Activated T-helper 17 cell treated with anti-CD3 and anti-CD28 coated beads, Interleukin-2, amount 50 U/mL, for 72 hours (primary cell): ENCODE results near the gene PCDH8. TPM values are rescaled to one million over a fixed set of nuclear protein-coding genes. Genes with fewer than 3 reads are reported as not detected.

ENCODE experiments used
- ATAC-seq: fragments of 150-1000 bp; cut with Tn5 transposase; replicated peaks from 2 replicates; pipeline ENCODE4 v1.10.0; 2021; ENCODE audit warnings: mild to moderate bottlenecking, moderate library complexity
- H3K27ac Mint-ChIP-seq: one replicate; pipeline ENCODE4 v1.8.0; 2022; ENCODE audit warnings: mixed read lengths
- H3K27me3 Mint-ChIP-seq: one replicate; pipeline ENCODE4 v1.8.0; 2022; ENCODE audit warnings: mixed read lengths
- H3K36me3 Mint-ChIP-seq: one replicate; pipeline ENCODE4 v1.8.0; 2022; ENCODE audit warnings: low read depth, mild to moderate bottlenecking, mixed read lengths
- H3K4me1 Mint-ChIP-seq: one replicate; pipeline ENCODE4 v1.8.0; 2022; ENCODE audit warnings: mixed read lengths
- H3K4me3 Mint-ChIP-seq: one replicate; pipeline ENCODE4 v1.8.0; 2022; ENCODE audit warnings: mild to moderate bottlenecking, mixed read lengths
- H3K9me3 Mint-ChIP-seq: one replicate; pipeline ENCODE4 v1.8.0; 2022; ENCODE audit warnings: mixed read lengths
- total RNA-seq, 2 donors: library from RNA; stranded (reverse); gene quantifications; one replicate each; pipeline ENCODE4 v1.2.3, GENCODE V29; 2022

The PCDH8 gene, protein sequence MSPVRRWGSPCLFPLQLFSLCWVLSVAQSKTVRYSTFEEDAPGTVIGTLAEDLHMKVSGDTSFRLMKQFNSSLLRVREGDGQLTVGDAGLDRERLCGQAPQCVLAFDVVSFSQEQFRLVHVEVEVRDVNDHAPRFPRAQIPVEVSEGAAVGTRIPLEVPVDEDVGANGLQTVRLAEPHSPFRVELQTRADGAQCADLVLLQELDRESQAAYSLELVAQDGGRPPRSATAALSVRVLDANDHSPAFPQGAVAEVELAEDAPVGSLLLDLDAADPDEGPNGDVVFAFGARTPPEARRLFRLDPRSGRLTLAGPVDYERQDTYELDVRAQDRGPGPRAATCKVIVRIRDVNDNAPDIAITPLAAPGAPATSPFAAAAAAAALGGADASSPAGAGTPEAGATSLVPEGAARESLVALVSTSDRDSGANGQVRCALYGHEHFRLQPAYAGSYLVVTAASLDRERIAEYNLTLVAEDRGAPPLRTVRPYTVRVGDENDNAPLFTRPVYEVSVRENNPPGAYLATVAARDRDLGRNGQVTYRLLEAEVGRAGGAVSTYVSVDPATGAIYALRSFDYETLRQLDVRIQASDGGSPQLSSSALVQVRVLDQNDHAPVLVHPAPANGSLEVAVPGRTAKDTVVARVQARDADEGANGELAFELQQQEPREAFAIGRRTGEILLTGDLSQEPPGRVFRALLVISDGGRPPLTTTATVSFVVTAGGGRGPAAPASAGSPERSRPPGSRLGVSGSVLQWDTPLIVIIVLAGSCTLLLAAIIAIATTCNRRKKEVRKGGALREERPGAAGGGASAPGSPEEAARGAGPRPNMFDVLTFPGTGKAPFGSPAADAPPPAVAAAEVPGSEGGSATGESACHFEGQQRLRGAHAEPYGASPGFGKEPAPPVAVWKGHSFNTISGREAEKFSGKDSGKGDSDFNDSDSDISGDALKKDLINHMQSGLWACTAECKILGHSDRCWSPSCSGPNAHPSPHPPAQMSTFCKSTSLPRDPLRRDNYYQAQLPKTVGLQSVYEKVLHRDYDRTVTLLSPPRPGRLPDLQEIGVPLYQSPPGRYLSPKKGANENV
- total RNA-seq, result not detected

DNA sequence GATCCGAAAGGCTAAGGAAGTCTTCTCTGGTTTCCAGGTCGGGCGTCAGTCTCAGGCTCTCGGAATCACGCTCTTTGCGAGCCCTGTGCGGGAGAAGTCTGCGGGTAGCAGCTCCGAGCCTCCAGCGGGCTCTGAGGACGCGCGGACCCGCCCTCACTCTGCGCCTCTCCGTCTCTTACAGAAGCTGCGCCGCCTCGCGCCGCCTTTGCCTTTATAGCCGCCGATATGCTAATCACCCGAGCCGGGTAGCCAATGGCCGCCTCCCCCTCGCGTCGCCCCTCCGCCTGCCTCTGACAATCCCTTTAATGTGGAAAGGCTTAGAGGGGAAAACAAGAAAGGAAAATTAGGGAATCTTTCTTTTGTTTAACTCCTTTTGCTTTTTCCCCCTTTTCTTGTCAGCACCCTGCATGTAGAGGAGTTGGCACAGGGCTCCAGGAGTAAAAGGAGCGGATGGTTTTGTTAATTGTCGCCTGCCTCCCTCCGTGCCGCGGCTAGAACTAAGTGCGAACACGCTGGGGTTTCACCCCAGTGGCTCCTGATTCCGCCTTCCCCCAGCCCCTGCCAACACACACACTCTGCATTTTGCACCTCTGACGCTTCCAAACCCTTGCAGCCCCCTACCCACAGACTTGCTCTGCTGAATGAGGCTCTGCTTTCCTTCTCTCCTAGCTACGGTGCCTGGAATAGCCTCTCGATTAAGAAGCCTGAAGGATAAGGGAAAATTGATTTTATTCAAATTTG, at the start of gene PCDH8:
Gene PCDH8, minus strand, starts transcription at position 186 of the 741 bp plus-strand sequence. CDS start 204 bp downstream, outside the sequence.
- peak within 1 kb of the TSS; percentile 58 for H3K4me3 Mint-ChIP-seq
- H3K36me3 Mint-ChIP-seq, result peaks cover 24% of the 10 kb centered on the region
- H3K27me3 Mint-ChIP-seq, result peaks cover 59% of the 10 kb centered on the region
- no peak for ATAC-seq
- no peak within 1 kb of the TSS for H3K27ac Mint-ChIP-seq
- peaks cover 5% of the 10 kb centered on the region for H3K9me3 Mint-ChIP-seq
- peaks cover 4% of the 10 kb centered on the region for H3K4me1 Mint-ChIP-seq

DNA sequence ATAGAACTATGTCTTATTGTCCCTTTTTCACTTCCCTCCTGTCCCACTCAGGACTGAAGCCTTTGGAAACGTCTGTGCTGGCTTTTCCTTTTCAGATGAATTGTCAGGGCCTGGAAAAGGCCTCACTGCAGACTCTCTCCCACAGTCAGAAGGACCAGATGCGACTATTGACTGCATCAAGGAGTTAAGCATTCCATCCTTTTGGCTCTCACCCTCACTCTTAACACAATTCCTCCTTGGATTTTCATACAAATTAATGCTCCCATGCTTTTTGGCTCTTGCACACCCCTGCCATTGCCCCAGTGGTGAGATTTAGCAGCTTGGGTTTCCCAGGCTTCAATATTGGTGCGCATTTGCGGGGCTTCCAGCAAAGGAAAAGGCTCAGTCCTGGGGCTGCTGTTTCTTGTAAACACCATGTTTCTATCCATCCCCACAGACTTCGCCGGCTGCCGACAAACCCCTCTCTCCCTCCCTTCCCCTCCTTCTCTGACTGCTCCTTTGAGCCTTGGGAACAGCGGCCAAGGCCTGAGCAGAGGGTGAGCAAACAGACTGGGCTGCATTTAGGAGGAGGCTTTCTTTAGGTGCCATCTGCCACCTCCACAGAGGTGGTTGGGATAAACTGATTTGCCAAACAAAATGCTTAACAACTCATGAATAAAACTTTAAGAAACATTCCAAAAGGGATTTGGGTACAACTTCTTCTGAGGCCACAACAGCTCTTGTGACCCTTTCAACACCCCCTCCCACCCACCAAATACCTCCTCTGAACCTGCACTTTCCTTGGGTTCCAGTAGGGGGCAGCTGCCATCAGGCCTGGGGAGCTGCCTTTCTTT, 48.6 kb upstream of the PCDH8 start:
- no peak overlapping the region for H3K27ac Mint-ChIP-seq
- no peaks in the 10 kb centered on the region for H3K9me3 Mint-ChIP-seq
- H3K36me3 Mint-ChIP-seq, result no peaks in the 10 kb centered on the region
- H3K4me3 Mint-ChIP-seq, result no peak overlapping the region
- no peak for ATAC-seq
- peaks cover 13% of the 10 kb centered on the region for H3K27me3 Mint-ChIP-seq
- no peaks in the 10 kb centered on the region for H3K4me1 Mint-ChIP-seq

DNA sequence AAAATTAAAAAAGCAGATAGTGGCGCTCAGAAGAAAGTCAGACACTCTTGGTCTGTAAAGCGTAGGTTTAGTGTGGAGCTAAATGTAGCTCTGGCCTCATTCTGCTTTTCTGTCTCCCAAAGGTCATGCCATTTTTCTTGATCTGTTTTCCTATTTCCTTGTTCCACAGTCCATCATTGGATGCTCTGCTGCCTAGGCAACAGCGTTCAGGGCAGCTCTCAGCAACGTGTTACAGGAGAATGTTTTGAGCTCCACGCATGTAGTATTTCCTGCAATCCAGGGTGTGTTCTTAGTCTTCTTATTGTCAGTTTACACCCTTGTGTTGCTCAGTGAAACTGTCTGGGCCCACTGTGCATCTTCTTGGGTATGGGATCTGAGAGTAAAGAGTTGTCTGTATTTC, 46.0 kb upstream of the PCDH8 start:
- Mint-ChIP-seq H3K27ac (no peak overlapping the region), H3K27me3 (peaks cover 16% of the 10 kb centered on the region), H3K4me1 (no peaks in the 10 kb centered on the region), H3K36me3 (no peaks in the 10 kb centered on the region), H3K9me3 (no peaks in the 10 kb centered on the region), H3K4me3 (no peak overlapping the region)
- no peak for ATAC-seq

DNA sequence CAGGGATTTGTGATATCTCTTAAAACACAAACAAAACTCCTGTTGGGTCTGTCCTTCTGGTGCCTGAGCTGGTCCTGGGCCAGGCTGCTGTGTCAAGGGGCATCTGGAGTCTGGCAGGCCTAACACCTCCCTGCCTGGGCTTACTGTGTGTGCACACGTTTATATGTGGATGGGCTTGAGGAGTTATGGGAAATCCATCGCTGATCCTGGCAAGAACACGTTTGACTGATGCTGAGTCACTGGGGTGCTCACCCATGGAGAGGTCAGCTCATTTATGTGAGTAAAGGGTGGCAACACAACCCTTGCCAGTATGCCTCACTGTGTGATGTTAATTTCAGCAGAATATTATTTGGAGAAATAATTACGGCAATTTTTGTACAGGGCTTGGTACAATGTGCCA, 44.5 kb upstream of the PCDH8 start:
- Mint-ChIP-seq H3K27me3 (peaks cover 13% of the 10 kb centered on the region), H3K27ac (no peak overlapping the region), H3K36me3 (no peaks in the 10 kb centered on the region), H3K4me1 (no peaks in the 10 kb centered on the region), H3K9me3 (no peaks in the 10 kb centered on the region), H3K4me3 (no peak overlapping the region)
- ATAC-seq, result no peak

DNA sequence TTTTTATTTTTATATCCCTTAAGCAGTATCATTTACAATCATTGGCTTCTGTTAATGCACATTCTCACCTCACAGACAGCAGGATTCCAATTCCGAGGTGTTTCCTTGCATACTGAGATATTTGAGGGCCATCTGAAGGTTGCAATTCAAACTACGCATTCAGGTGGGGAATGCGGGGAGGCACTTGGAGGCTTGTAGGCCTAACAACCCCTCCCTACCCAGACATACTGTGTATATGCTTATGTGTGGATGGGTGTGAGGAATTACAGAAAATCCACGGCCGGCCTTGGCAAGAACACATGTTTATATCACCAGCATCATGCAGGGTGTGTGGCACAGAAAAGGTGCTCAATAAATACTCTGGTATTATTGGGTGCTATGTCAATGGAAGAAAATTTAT, 43.3 kb upstream of the PCDH8 start:
- H3K36me3 Mint-ChIP-seq, result no peaks in the 10 kb centered on the region
- H3K4me3 Mint-ChIP-seq, result no peak overlapping the region
- H3K27me3 Mint-ChIP-seq, result peaks cover 13% of the 10 kb centered on the region
- no peak for ATAC-seq
- H3K27ac Mint-ChIP-seq, result no peak overlapping the region
- H3K4me1 Mint-ChIP-seq, result no peaks in the 10 kb centered on the region
- H3K9me3 Mint-ChIP-seq, result no peaks in the 10 kb centered on the region

DNA sequence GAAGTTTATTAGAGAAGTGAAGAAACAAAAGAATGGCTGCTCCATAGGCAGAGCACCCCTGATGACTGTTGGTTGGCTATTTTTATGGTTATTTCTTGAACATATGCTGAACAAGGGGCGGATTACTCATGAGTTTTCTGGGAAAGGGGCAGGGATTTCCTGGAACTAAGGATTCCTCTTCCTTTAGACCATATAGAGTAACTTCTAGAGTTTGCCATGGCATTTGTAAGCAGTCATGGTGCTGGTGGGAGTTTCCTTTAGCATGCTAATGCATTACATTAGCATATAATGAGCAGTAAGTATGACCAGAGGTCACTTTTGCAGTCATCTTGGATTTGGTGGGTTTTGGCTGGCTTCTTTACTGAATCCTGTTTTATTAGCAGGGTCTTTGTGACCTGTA, 38.7 kb upstream of the PCDH8 start:
- H3K36me3 Mint-ChIP-seq, result no peaks in the 10 kb centered on the region
- H3K9me3 Mint-ChIP-seq, result no peaks in the 10 kb centered on the region
- no peaks in the 10 kb centered on the region for H3K4me1 Mint-ChIP-seq
- peaks cover 17% of the 10 kb centered on the region for H3K27me3 Mint-ChIP-seq
- no peak overlapping the region for H3K27ac Mint-ChIP-seq
- H3K4me3 Mint-ChIP-seq, result no peak overlapping the region
- ATAC-seq, result no peak

DNA sequence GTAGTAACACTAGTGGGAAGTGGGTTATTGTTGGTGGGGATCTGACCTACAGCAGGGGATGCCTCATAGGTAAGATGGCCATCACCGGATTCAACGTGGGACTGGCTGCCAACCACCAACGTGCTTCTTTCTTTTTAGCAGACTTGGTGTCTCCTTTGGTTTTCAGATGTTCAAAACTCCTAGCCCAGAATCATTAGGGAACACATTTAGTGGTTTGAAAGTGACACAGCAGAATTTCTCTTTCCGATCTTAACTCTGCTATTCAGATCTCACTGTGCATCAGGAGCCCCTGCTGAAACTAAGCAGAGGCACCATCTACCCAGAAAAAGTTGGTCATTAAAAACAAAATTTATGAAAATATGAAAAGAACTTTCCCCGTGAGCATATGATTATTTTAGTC, 36.7 kb upstream of the PCDH8 start:
- H3K27ac Mint-ChIP-seq, result no peak overlapping the region
- H3K4me1 Mint-ChIP-seq, result no peaks in the 10 kb centered on the region
- no peaks in the 10 kb centered on the region for H3K9me3 Mint-ChIP-seq
- no peak overlapping the region for H3K4me3 Mint-ChIP-seq
- no peak for ATAC-seq
- no peaks in the 10 kb centered on the region for H3K36me3 Mint-ChIP-seq
- peaks cover 23% of the 10 kb centered on the region for H3K27me3 Mint-ChIP-seq

DNA sequence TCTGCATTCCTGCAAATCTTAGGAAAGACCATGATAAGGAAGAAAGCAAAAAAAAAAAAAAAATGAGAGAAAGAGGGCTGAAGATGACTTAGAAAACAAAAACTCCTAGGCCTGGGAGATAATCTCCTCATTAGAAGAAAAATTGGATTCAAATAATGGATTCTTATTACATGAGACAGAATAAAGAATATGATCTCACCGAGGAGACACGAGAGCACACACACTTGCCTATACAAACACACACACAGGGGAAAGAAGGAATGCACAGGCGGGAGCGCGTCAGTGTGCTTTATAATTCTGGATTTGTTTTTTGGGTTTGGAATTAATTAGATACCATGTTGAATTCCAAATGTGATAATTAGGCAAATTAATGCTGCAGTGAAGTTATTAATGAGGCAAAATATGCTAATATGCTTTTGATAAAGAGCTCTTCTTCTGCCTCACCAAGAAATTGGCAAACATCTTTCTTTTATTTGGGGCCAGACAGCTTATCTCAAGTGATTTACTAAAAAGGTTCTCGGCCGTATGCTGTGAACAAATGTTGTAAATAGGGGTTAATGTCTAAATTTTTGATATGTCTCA, 36.1 kb upstream of the PCDH8 start:
- Mint-ChIP-seq H3K36me3 (no peaks in the 10 kb centered on the region), H3K27ac (no peak overlapping the region), H3K27me3 (peaks cover 23% of the 10 kb centered on the region), H3K9me3 (no peaks in the 10 kb centered on the region), H3K4me1 (no peaks in the 10 kb centered on the region), H3K4me3 (no peak overlapping the region)
- ATAC-seq, result no peak

DNA sequence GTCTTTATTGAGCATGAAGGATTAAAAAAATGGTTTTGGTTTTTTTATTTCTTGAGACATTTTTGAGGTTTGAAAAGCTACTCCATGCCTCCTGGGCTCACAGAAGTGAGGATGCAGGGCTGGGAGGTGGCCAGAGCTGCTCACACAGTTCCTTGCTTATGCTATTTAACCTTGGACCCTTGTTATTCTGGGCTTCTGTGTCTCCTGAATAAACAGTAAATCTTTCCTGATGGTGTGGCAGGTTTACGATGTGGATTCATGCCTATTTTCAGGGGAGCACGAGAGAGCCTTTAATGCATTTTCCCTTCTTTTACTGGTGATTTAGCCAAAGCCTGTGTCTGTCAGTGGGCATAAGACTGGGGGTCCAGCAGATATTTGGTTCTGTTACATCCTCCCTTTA, 34.3 kb upstream of the PCDH8 start:
- Mint-ChIP-seq H3K9me3 (peaks cover 4% of the 10 kb centered on the region), H3K27me3 (peaks cover 28% of the 10 kb centered on the region), H3K27ac (no peak overlapping the region), H3K4me1 (no peaks in the 10 kb centered on the region), H3K36me3 (no peaks in the 10 kb centered on the region), H3K4me3 (no peak overlapping the region)
- no peak for ATAC-seq

DNA sequence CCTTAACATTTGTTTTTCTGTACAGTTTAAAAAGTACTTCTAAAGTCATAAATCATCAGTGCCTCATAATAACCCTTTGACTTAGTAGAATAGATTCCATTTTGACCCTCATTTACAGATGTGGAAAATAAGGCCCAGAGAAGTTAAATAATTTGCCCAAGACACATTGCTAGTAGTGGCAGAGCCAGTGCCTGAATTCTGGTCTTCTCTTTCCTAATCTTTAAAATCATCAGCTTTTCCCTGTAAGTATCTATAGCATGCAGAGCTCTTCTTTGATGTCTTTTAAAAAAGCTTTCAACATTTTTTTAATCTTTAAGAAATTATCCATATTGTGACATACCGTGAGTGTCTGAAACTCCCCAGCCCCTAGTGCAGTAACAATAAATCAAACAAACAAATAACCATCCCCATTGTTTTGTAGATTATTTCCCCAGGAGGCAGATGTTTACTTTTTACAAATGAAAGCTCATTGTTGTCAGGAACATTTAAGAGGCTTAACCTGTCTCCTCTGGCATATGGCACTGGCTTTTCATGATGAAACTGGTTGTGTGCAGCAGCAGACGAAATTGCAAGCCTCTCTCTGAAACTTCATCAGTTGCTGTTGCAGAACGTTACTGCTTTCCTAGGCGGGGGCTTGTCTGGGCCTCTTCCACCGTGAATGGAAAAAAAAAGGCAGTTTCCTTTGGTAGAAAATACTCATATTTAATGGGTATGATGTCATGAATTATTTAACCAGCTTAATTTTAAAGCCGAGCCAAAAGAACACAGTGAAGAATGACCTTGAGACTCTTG, 31.7 kb upstream of the PCDH8 start:
- Mint-ChIP-seq H3K27me3 (peaks cover 33% of the 10 kb centered on the region), H3K9me3 (peaks cover 13% of the 10 kb centered on the region), H3K27ac (no peak overlapping the region), H3K4me1 (no peaks in the 10 kb centered on the region), H3K4me3 (no peak overlapping the region), H3K36me3 (no peaks in the 10 kb centered on the region)
- no peak for ATAC-seq

DNA sequence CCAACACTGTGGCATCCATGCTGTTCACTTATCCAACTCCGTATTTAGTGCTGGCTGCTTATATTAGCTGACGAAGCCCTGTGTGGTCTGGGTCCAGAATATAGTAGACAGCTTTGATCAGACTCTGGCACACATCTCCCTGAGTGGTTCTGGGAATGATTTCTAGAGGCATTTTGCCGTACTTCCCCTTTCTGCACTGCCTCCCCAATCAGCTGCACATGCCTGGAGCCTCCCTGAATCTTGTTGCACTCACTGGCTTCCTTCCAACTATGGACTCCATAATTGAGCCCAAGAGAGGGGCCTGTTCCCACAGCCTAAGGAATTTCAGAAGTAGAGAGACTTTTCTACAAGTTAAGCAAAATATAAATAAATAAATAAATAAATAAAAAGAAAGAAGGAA, 30.4 kb upstream of the PCDH8 start:
- Mint-ChIP-seq H3K4me3 (no peak overlapping the region), H3K27ac (no peak overlapping the region), H3K9me3 (peaks cover 16% of the 10 kb centered on the region), H3K27me3 (peaks cover 27% of the 10 kb centered on the region), H3K36me3 (no peaks in the 10 kb centered on the region), H3K4me1 (no peaks in the 10 kb centered on the region)
- ATAC-seq, result no peak

DNA sequence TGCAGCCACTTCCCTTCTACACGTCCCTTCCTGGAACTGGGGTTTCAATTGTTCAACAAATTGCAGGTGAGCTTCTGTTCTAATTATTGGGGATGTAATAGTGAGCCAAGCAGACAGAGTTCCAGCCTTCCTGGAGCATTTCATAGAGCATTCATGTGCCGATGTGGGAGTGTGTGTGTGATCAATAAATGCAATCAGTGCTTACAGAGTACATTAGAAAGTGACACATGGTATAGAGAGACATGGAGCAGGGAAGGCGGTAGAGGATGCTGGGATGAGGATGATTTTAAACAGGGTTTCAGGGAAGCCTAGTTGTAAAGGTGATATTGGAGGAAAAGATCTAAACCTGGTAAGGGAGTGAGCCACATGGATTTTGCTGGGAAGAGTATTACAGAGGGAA, 21.7 kb upstream of the PCDH8 start:
- no peak overlapping the region for H3K4me3 Mint-ChIP-seq
- peaks cover 21% of the 10 kb centered on the region for H3K27me3 Mint-ChIP-seq
- no peak for ATAC-seq
- H3K27ac Mint-ChIP-seq, result no peak overlapping the region
- H3K36me3 Mint-ChIP-seq, result no peaks in the 10 kb centered on the region
- peaks cover 10% of the 10 kb centered on the region for H3K9me3 Mint-ChIP-seq
- no peaks in the 10 kb centered on the region for H3K4me1 Mint-ChIP-seq

DNA sequence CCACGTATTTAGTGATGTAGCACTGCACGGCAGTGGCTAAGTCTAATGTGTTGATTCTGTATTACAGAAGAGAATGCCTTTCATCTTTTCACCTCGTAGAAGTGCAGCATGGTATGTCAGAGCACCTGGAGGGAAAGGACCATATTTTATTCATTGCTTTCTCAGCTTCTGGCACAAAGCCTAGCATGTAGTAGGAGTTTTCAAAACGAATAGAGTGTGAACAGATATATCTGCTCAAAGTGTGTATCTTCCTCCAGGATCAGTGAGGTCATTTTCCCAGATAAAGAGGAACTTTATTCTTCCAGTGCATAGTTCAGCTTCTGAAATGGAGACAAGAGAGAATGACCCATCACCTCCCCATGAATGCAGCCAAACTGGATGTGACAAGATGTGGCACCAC, 21.2 kb upstream of the PCDH8 start:
- peaks cover 10% of the 10 kb centered on the region for H3K9me3 Mint-ChIP-seq
- H3K4me1 Mint-ChIP-seq, result no peaks in the 10 kb centered on the region
- ATAC-seq, result no peak
- peaks cover 21% of the 10 kb centered on the region for H3K27me3 Mint-ChIP-seq
- no peak overlapping the region for H3K27ac Mint-ChIP-seq
- no peaks in the 10 kb centered on the region for H3K36me3 Mint-ChIP-seq
- no peak overlapping the region for H3K4me3 Mint-ChIP-seq
